ENCODE results near the gene GSTK1. TPM values are rescaled to one million over a fixed set of nuclear protein-coding genes. Genes with fewer than 3 reads are reported as not detected.
"Not testable (repeated sequence)": the region's sequence is repeated elsewhere in the genome, so short reads cannot be mapped to it uniquely, and the experiment has no call there.

The GSTK1 gene
- total and polyA plus RNA-seq, 2 experiments from 2014 or later, result 224 to 243 TPM

- H3K4me1 ChIP-seq (ENCODE audit: insufficient read depth), result peaks cover 23% of the 10 kb centered on the region
- H2AFZ ChIP-seq, result peak overlapping the region; percentile 76
- no peaks in the 10 kb centered on the region for H3K36me3 ChIP-seq (replicated peaks; ENCODE audit: insufficient read depth, low read depth)
- 2% methylated on average over 11 of the region's 11 CpGs for WGBS (ENCODE audit: low lambda C conversion rate, missing lambda C conversion rate)
- no peak for DNase-seq (ENCODE audit: low spot score)
- peaks cover 8% of the 10 kb centered on the region for H4K20me1 ChIP-seq (ENCODE audit: insufficient read depth, poor library complexity, severe bottlenecking)
- H3K79me2 ChIP-seq, result peaks cover 46% of the 10 kb centered on the region
- peak overlapping the region; percentile 88 for H3K4me2 ChIP-seq
- H3K4me3 ChIP-seq, result peak overlapping the region; percentile 90
- H3K27ac ChIP-seq, result peak overlapping the region; percentile 87
- no peak for TF ChIP-seq CTCF (IDR thresholded peaks at IDR 0.05; ENCODE audit: poor library complexity)
- TF ChIP-seq EZH2phosphoT487 (IDR thresholded peaks at IDR 0.05; ENCODE audit: low read depth, severe bottlenecking, unreplicated experiment), result no peak
- TF ChIP-seq EZH2 (IDR thresholded peaks at IDR 0.05; ENCODE audit: borderline replicate concordance), result no peak
- H3K9me2 ChIP-seq (replicated peaks; ENCODE audit: insufficient read depth), result no peaks in the 10 kb centered on the region
- H3K9me3 ChIP-seq (ENCODE audit: low read depth), result no peaks in the 10 kb centered on the region
- no peaks in the 10 kb centered on the region for H3K27me3 ChIP-seq
These were observed 25.6 kb downstream of the GSTK1 start for GRCh38 chr7:143288836-143289235.

DNA sequence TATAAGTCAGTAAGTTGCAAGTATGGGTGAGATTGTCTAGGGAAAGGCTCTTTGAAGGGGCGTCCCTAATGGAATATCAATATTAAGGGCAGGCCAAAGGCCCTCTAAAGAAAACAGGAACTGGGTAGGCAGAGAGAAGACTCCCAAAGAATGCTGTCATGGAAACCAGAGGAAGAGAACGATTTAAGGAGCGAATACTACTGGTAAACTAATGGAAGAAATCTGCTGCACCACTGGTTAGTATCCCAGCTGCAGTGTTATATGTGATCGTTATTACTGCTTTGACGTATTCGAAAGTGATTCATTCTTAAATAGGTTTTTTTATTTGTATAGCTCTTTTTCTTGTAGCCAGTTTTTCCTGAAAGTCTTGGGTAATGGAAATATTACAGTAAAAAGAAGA lies 26.2 kb downstream of the GSTK1 start:
- TF ChIP-seq CTCF (IDR thresholded peaks at IDR 0.05; ENCODE audit: poor library complexity) (no peak), EZH2phosphoT487 (IDR thresholded peaks at IDR 0.05; ENCODE audit: low read depth, severe bottlenecking, unreplicated experiment) (no peak), EZH2 (IDR thresholded peaks at IDR 0.05; ENCODE audit: borderline replicate concordance) (no peak)
- Histone ChIP-seq H3K9me2 (replicated peaks; ENCODE audit: insufficient read depth) (no peaks in the 10 kb centered on the region), H3K36me3 (replicated peaks; ENCODE audit: insufficient read depth, low read depth) (no peaks in the 10 kb centered on the region), H3K79me2 (peaks cover 50% of the 10 kb centered on the region), H3K9me3 (ENCODE audit: low read depth) (no peaks in the 10 kb centered on the region), H3K4me1 (ENCODE audit: insufficient read depth) (peaks cover 19% of the 10 kb centered on the region), H3K4me3 (peak overlapping the region; percentile 90), H3K27me3 (no peaks in the 10 kb centered on the region), H4K20me1 (ENCODE audit: insufficient read depth, poor library complexity, severe bottlenecking) (peaks cover 8% of the 10 kb centered on the region), H2AFZ (peak overlapping the region; percentile 76), H3K27ac (peak overlapping the region; percentile 87), H3K4me2 (peak overlapping the region; percentile 88)
- WGBS (ENCODE audit: low lambda C conversion rate, missing lambda C conversion rate), result 48% methylated on average over 6 of the region's 6 CpGs
- DNase-seq (ENCODE audit: low spot score), result no peak

DNA sequence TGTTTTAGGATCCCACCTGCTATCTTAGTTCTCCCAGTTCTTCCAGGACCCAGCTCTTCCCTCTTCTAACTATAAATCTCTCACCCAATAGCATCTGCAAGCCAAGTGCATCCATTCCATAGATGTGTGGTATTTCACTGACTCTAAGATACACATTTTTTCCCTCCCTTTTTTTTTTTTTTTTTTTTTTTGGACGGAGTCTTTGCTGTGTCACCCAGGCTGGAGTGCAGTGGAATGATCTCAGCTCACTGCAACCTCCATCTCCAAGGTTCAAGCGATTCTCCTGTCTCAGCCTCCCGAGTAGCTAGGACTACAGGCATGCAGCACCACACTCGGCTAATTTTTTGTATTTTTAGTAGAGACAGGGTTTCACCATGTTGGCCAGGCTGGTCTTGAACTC lies 26.6 kb downstream of the GSTK1 start:
- not testable (repeated sequence) for H3K36me3 ChIP-seq (replicated peaks; ENCODE audit: insufficient read depth, low read depth); DNase-seq (ENCODE audit: low spot score); H3K27me3 ChIP-seq; H3K9me2 ChIP-seq (replicated peaks; ENCODE audit: insufficient read depth); H3K9me3 ChIP-seq (ENCODE audit: low read depth); H4K20me1 ChIP-seq (ENCODE audit: insufficient read depth, poor library complexity, severe bottlenecking); H2AFZ ChIP-seq
- Histone ChIP-seq H3K4me3 (peak overlapping the region; percentile 90), H3K4me2 (peak overlapping the region; percentile 88), H3K4me1 (ENCODE audit: insufficient read depth) (peaks cover 19% of the 10 kb centered on the region), H3K27ac (peak overlapping the region; percentile 87), H3K79me2 (peaks cover 54% of the 10 kb centered on the region)
- 89% methylated on average over 4 of the region's 4 CpGs for WGBS (ENCODE audit: low lambda C conversion rate, missing lambda C conversion rate)

GRCh38 chr7:143290293-143290692 lies 27.1 kb downstream of the GSTK1 start:
- no peak for TF ChIP-seq EZH2 (IDR thresholded peaks at IDR 0.05; ENCODE audit: borderline replicate concordance)
- TF ChIP-seq CTCF (IDR thresholded peaks at IDR 0.05; ENCODE audit: poor library complexity), result no peak
- no peak for TF ChIP-seq EZH2phosphoT487 (IDR thresholded peaks at IDR 0.05; ENCODE audit: low read depth, severe bottlenecking, unreplicated experiment)
- H3K79me2 ChIP-seq, result peaks cover 54% of the 10 kb centered on the region
- no peaks in the 10 kb centered on the region for H3K27me3 ChIP-seq
- H3K4me3 ChIP-seq, result no peak overlapping the region
- no peak overlapping the region for H2AFZ ChIP-seq
- DNase-seq (ENCODE audit: low spot score), result no peak
- 86% methylated on average over 4 of the region's 4 CpGs for WGBS (ENCODE audit: low lambda C conversion rate, missing lambda C conversion rate)
- H3K4me1 ChIP-seq (ENCODE audit: insufficient read depth), result peaks cover 19% of the 10 kb centered on the region
- no peaks in the 10 kb centered on the region for H3K36me3 ChIP-seq (replicated peaks; ENCODE audit: insufficient read depth, low read depth)
- H3K4me2 ChIP-seq, result peak overlapping the region; percentile 88
- H3K9me2 ChIP-seq (replicated peaks; ENCODE audit: insufficient read depth), result no peaks in the 10 kb centered on the region
- H4K20me1 ChIP-seq (ENCODE audit: insufficient read depth, poor library complexity, severe bottlenecking), result peaks cover 8% of the 10 kb centered on the region
- no peaks in the 10 kb centered on the region for H3K9me3 ChIP-seq (ENCODE audit: low read depth)
- H3K27ac ChIP-seq, result no peak overlapping the region

All from hepatocyte (in vitro differentiated cells).